Aorta (tissue), 5 donors: ENCODE data around the gene EFEMP2. TPM values are rescaled to one million over a fixed set of nuclear protein-coding genes. Genes with fewer than 3 reads are reported as not detected.
A peak's percentile ranks its signal among the peaks of the same experiment; 100 is the strongest.

Source experiments
- ATAC-seq: fragments of 200-7000 bp; cut with Tn5 transposase; one replicate; pipeline ENCODE4 v1.9.1; 2022; ENCODE audit warnings: moderate library complexity; ENCODE audit not compliant: low FRiP score
- DNase-seq, 2 donors: peaks; one replicate each; pipeline ENCODE4 v3.0.0-alpha.2; 2020
- H3K27ac ChIP-seq, 2 donors: one replicate each; pipeline ENCODE4 v1.5.1; 2013; ENCODE audit warnings: low read length in 2 of 2, mild to moderate bottlenecking in 2 of 2, moderate library complexity in 2 of 2, control low read depth in 1 of 2, inconsistent platforms in 1 of 2, low read depth in 1 of 2
- H3K27me3 ChIP-seq, 2 donors: one replicate each; pipeline ENCODE4 v1.6.1; 2013; ENCODE audit warnings: control low read depth in 1 of 2, low read length in 1 of 2, mild to moderate bottlenecking in 1 of 2, moderate library complexity in 1 of 2; ENCODE audit not compliant: insufficient read depth in 2 of 2, control insufficient read depth in 1 of 2
- H3K36me3 ChIP-seq, 2 donors: one replicate each; pipeline ENCODE4 v1.6.1; 2013; ENCODE audit warnings: control low read depth in 1 of 2, low read length in 1 of 2, mild to moderate bottlenecking in 1 of 2; ENCODE audit not compliant: insufficient read depth in 2 of 2, control insufficient read depth in 1 of 2
- H3K4me1 ChIP-seq, 2 donors: one replicate each; pipeline ENCODE4 v1.6.1; 2013; ENCODE audit warnings: low read length in 2 of 2, control low read depth in 1 of 2, mild to moderate bottlenecking in 1 of 2, moderate library complexity in 1 of 2; ENCODE audit not compliant: insufficient read depth in 2 of 2, control insufficient read depth in 1 of 2
- H3K4me3 ChIP-seq, 2 donors: one replicate each; pipeline ENCODE4 v1.5.1; 2013; ENCODE audit warnings: low read length in 2 of 2, control low read depth in 1 of 2, mild to moderate bottlenecking in 1 of 2
- H3K9me3 ChIP-seq: one replicate; pipeline ENCODE4 v1.6.1; 2013; ENCODE audit warnings: mild to moderate bottlenecking, low read length; ENCODE audit not compliant: control insufficient read depth
- WGBS, 2 donors: extraction: QIAGEN DNeasy Blood & Tissue Kit; methylation state at CpG; one replicate each; pipeline ENCODE4 v1.1.7; 2013; 5-methylcytosine and 5-hydroxymethylcytosine counted together
- intact Hi-C, 2 donors: fragments of 100-400 bp; cut with DNase I; formaldehyde crosslinking; loops; one replicate each; pipeline versions ENCODE4 v1.14.2 to v1.15.0; 2022
- polyA plus RNA-seq, 2 donors: library from polyadenylated mRNA; stranded (reverse); fragments of 200-250 nt; gene quantifications; one replicate each; pipeline ENCODE4 v1.2.3, GENCODE V29; 2013
- total RNA-seq, 2 donors: library from RNA; stranded (reverse); fragmentation: NEBNext Ultra II Directional; extraction: Animal tissue kit (Norgen Biotek cat#: 25700); gene quantifications; one replicate each; pipeline ENCODE4 v1.2.1, GENCODE V29; 2021
- donor health status: healthy with polysubstance abuse.
- donor health status: Bipolar disorder and iron deficiency.
- donor health status: DM: no; HTN: no; CAD: no.
- donor health status: DM: no; HTN: no; CAD: no.
- donor health status: DM: yes; HTN: yes; CAD: no.

EFEMP2 gene
- total and polyA plus RNA-seq, 4 donors = 136 to 224 (median 162) TPM

DNA sequence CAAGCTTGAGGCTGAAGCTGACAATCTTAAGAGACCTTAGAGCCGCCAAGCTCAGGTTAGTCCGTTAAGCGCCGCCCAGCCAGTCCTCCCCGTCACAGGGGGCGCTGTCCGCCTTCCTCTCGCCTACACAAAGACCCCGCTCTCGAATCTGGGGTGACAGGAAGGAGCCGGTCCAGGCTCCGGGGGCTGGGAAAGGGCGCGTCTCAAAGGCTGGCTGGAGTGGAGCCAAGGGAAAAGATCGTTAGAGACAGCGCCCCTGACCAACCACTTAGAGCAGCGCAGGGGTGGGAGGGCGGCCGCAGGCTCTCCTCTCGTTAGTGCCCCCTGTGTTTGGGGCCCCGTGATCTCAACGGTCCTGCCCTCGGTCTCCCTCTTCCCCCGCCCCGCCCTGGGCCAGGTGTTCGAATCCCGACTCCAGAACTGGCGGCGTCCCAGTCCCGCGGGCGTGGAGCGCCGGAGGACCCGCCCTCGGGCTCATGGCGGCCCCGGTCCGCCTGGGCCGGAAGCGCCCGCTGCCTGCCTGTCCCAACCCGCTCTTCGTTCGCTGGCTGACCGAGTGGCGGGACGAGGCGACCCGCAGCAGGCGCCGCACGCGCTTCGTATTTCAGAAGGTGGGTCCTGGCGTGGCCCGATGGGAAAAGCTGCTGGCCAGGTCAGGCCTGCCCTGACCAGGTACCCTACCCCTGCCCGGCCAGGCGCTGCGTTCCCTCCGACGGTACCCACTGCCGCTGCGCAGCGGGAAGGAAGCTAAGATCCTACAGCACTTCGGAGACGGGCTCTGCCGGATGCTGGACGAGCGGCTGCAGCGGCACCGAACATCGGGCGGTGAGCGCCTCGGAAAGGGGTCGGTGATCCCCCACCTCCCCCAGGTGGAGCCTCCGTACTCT lies 12.1 kb downstream of the EFEMP2 start, which contains the start of gene MUS81:
Gene MUS81, plus strand, starts transcription at position 156 of the 887 bp plus-strand sequence. Its CDS starts 321 bp downstream, at position 477.
- H3K36me3 ChIP-seq = peaks cover 0 to 8% of the 10 kb centered on the region in 2 donors
- H3K4me1 ChIP-seq = no peaks in the 10 kb centered on the region
- peak within 1 kb of the TSS; percentile 16 to 64 for H3K4me3 ChIP-seq
- no peaks in the 10 kb centered on the region for H3K27me3 ChIP-seq
- WGBS, 2 donors = 0 to 1% methylated on average over 75 to 78 of the region's 78 CpGs
- peak; percentile 85 for ATAC-seq
- DNase-seq = peak; percentile 97 to 99
- no peaks in the 10 kb centered on the region for H3K9me3 ChIP-seq
- intact Hi-C loops = no loop called here
- H3K27ac ChIP-seq = peak within 1 kb of the TSS; percentile 96 to 97

DNA sequence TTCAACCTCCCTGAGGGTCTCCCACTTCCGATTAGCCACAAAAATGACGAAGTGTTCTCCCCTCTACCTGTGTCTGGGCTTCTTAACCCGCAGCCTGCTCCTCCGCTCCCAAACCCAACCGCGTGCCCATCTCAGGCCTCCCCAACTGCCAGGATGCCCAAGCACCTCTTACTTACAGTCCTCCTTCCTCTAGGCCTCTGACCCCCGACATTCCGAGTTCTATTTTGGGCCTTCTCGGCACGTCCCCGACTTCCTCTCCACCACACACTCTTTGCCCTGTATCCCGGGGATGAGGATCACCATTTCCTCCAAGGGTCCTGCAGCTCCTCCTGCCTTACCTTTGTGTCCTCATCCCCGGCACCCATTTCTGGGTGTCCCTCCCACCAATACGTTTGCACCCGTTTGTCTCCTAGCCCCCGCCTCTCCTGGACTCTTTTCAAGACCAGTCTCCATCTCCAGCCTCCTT lies 12.8 kb downstream of the EFEMP2 start:
- Histone ChIP-seq H3K4me1 (no peaks in the 10 kb centered on the region), H3K36me3 (peaks cover 3 to 5% of the 10 kb centered on the region in 2 donors), H3K4me3 (peak overlapping the region; percentile 14 to 64), H3K27ac (peak overlapping the region; percentile 96 to 97), H3K9me3 (no peaks in the 10 kb centered on the region), H3K27me3 (no peaks in the 10 kb centered on the region)
- ATAC-seq (no peak), DNase-seq (peak in 1 of 2 donors; percentile 73)
- intact Hi-C loops = no loop called here
- 0 to 1% methylated on average over 16 of the region's 16 CpGs for WGBS, 2 donors

DNA sequence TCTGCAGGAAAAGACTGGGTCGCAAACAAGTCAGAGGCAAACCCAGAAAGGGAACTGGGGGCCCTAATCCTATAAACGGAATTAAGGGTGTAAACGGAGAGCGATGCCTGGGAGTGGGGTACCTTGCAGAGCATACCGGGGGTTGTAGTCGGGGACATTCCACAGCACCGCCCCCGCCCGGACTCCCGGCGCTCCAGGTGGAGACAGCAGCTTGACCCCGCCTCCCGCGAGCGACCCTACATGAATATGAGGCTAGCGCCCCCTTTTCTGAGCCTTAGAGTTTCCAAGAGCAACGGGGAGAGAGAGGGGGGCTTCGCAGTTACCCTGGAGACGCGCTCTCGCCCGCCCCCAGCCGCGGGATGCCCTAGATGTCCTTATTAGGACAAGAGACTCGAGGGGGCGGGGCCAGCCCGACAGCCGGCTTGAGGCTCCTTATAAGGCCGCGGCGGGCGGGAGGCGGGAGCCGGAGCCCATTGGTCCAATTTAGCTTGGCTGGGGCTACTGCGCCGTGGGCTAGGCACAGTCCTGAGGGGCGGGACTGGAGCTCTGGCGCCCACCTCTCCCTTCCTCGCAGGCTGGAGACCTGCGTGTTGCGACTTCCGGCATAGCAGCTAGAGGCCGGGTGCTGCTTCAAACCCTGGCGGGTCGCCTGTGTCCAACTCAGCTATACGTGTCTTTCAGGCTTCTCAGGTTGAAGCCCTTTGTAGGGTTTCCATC lies 13.3 kb downstream of the EFEMP2 start:
- intact Hi-C loops = no loop called here
- H3K36me3 ChIP-seq = peaks cover 3 to 6% of the 10 kb centered on the region in 2 donors
- no peaks in the 10 kb centered on the region for H3K9me3 ChIP-seq
- H3K4me1 ChIP-seq = no peaks in the 10 kb centered on the region
- ATAC-seq (peak; percentile 90), DNase-seq (peak; percentile 100)
- 0% methylated on average over 42 to 46 of the region's 46 CpGs for WGBS, 2 donors
- peak overlapping the region; percentile 54 to 64 for H3K4me3 ChIP-seq
- no peaks in the 10 kb centered on the region for H3K27me3 ChIP-seq
- peak overlapping the region; percentile 96 to 97 for H3K27ac ChIP-seq

DNA sequence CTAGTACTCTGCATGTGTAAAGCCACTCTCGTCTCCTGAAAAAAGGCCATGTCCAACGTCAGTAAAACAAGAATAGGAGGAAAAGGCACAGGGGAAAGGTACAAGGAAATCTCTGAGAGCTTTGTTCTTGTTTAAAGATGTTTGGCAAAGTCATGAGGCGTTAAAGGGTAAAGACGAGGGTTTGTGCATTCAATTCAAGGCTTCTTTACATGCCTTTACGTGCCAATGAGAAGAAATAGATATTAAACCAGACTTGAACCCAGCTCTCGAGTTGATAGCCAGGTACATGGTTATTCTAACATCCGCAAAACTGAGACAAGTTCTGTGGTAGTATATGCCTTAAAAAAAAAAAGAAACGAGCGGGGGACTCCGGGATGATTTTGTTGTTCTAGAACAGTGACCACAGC lies 13.9 kb downstream of the EFEMP2 start:
- H3K27me3 ChIP-seq = no peaks in the 10 kb centered on the region
- DNase-seq (no peak), ATAC-seq (no peak)
- H3K4me1 ChIP-seq = no peaks in the 10 kb centered on the region
- peak overlapping the region; percentile 84 to 93 for H3K27ac ChIP-seq
- intact Hi-C loops = loop anchor here in 1 of 2 donors (1.0 kb wide), 1 partner anchor 61 kb away; the partner anchor contains the start of genes C11orf68 and DRAP1
- 0% methylated on average over 10 of the region's 10 CpGs for WGBS, 2 donors
- H3K36me3 ChIP-seq = peaks cover 3 to 7% of the 10 kb centered on the region in 2 donors
- H3K9me3 ChIP-seq = no peaks in the 10 kb centered on the region
- peak overlapping the region; percentile 54 to 56 for H3K4me3 ChIP-seq

DNA sequence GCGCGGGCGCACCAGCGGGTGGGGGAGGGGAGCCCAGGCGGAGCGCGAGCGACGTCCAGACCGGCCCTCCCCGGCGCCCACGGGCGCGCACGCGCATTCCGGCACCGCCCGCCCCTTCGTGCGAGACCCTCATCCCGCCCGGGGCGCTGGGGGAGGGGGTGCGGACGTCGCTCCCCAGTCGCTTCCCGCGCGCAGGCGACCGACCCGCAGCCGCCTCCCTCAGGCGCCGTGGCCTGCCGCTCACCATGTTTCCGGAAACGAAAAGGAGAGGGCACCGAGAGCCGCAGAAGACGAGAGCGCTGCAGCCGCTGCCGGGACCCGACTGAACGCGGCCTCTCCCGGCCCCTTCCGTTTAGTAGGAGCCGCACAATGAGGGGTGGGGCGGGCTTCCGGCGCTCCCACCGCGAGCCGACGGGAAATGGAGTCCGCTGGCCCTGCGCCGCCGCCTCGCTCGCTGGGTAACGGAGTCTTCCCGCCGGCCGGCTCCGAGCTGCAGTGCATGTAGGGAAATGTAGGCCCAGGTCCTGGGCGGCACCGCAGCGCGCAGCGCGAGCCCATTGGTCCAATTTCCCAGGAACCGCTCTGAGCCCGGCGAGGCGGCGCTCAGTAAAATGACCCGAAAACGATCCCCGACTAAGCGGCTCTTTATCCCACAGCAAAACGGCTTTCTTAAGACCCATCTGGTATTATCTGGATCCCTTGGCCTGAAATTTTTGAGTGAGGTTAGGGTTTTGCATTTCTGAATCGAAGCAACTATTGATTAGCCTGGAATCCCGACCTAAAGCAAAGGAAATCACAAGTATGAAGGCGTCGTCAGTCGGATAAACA lies 14.5 kb downstream of the EFEMP2 start, which contains the start of gene CFL1:
Gene CFL1, minus strand, starts transcription at position 328 of the 828 bp plus-strand sequence. Its CDS starts 81 bp downstream, at position 247.
- no peaks in the 10 kb centered on the region for H3K4me1 ChIP-seq
- WGBS, 2 donors = 0% methylated on average over 76 to 92 of the region's 92 CpGs

DNA sequence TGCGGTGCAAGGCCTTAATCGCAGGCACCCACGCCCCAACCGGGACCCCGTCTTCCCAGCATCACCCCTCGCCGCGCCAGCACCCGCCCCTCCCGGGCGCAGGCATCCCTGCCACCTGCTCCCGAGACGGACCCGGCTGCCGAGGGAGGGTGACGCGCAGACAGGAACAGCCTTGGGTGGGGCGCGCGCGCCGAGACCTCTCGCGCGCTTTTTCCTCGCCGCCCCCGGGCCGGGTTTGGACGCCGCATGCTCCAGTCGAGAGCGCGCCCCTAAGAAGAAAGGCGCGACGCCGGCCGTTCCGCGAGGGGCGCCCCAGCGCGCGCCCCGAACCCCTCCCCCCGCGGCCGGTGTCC lies 15.1 kb downstream of the EFEMP2 start:
- 0 to 1% methylated on average over 26 to 49 of the region's 49 CpGs for WGBS, 2 donors

More for the DNA sequence above, 14.5 kb downstream of the EFEMP2 start, which contains the start of gene CFL1:
- intact Hi-C loops = loop anchor here in 1 of 2 donors (1.0 kb wide), 1 partner anchor 61 kb away; the partner anchor contains the start of genes C11orf68 and DRAP1
- Histone ChIP-seq H3K36me3 (peaks cover 3 to 5% of the 10 kb centered on the region in 2 donors), H3K27ac (peak within 1 kb of the TSS; percentile 84 to 93), H3K4me3 (peak within 1 kb of the TSS; percentile 64 to 77), H3K9me3 (no peaks in the 10 kb centered on the region), H3K27me3 (no peaks in the 10 kb centered on the region)
- peak; percentile 99 to 100 for DNase-seq
- peak; percentile 88 for ATAC-seq

DNA sequence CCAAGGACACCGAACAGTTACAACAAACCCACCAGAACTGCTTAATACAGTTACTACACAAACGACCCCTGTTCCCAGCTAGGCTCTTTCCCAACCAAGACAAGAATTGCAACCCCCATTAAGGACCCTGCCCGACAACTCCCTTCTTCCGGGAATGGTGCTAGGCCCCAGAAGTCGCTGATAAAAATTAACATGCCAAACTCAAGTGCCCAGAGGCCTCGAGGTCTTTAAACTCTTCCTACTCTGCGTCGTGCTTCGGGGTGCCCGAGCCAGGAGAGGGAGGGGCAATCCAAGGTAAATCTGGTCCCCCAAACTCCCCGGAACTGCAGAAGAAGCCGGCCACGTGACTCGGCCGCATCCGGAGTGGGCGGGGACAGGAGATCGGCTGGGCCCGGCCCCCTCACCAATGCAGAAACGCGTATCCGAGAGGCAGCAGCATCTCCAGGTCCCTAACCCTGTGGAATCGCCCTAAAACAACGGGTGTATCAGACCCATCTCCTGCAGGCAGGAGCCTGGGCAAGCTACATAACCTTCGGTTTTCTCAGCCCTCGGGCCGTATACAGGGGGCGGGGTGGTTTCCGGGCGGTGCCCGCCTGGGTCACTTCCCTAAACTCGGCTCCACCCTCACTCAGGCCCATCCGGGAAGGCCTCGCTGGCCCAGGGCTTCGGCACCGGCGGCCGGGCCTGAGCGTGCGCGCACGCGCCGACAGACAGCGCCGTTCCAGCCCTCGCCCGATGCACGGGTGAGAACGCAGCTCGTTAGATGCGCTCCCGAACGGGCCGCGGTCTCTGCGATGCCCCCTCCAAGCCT lies 15.7 kb downstream of the EFEMP2 start:
- ATAC-seq = peak; percentile 70
- Histone ChIP-seq H3K4me1 (no peaks in the 10 kb centered on the region), H3K9me3 (no peaks in the 10 kb centered on the region), H3K4me3 (peak overlapping the region; percentile 64 to 77), H3K27me3 (no peaks in the 10 kb centered on the region), H3K27ac (peak overlapping the region; percentile 46 to 70), H3K36me3 (peaks cover 3 to 9% of the 10 kb centered on the region in 2 donors)
- 1% methylated on average over 56 to 57 of the region's 57 CpGs for WGBS, 2 donors
- DNase-seq = peak; percentile 92 to 94
- intact Hi-C loops = no loop called here

More for the DNA sequence above, 15.1 kb downstream of the EFEMP2 start:
- DNase-seq = peak; percentile 75 to 87
- Histone ChIP-seq H3K4me3 (peak overlapping the region; percentile 64 to 77), H3K9me3 (no peaks in the 10 kb centered on the region), H3K4me1 (no peaks in the 10 kb centered on the region), H3K27me3 (no peaks in the 10 kb centered on the region), H3K27ac (peak overlapping the region; percentile 46 to 70), H3K36me3 (peaks cover 3 to 8% of the 10 kb centered on the region in 2 donors)
- intact Hi-C loops = no loop called here
- no peak for ATAC-seq
